Effector CD4-positive, alpha-beta T cell (primary cell): ENCODE results near the gene STK10.
"Not testable (repeated sequence)": the region's sequence is repeated elsewhere in the genome, so short reads cannot be mapped to it uniquely, and the experiment has no call there.

Source experiments
- DNase-seq: peaks from one replicate; pipeline ENCODE4 v3.0.0-alpha.2; 2020
- total RNA-seq: gene quantifications from one replicate; lab custom pipeline; 2026; lab: John Stamatoyannopoulos, UW

The STK10 gene
- 565 reads per million, percentile 98 among the genes with 10 or more reads in this experiment for total RNA-seq

DNA sequence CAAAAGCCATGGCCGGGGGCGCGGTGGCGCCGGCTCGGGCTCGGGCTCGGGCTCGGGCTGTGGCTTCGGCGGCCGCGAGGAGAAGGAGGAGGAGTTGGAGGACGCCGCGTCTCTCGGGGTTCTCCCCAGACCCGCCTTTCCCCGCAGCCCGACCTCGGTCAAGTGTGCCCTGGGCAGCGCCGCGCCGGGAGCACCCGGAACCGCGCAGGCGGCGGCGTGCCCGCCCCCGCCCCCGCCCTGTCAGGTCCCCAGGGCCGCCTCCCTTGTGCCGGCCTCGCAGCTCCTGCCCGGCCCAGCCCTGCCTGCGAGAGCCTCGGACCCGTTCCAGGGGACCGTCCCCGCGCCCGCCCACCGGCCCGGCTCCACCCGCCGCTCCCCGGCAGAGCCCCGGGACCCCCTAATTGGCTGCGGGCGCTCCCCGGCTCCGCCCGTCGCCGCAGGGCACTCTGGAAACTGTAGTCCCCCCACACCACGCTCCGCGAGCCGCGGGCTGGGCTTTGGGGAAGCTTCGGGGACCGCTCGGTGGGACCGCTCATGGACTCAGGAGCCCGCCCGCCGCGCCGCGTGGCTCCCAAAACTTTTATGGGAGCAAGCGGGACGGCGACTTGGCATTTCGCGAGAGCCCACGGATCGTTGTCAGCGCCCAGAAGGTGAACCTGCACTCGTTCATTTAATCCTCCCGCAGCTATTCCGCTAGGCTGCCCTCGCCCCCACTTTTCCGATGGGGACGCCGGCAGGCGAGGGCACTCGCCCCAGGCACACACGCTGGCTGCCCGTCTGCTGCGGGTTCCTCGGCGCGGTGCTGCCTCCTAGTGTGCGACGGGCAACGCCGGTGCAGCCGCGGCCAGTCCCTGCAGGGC is at the start of gene STK10:
Gene STK10 (minus strand): TSS at position 192 of the 860 bp plus-strand sequence. CDS start 182 bp downstream, at position 10.
- peak; percentile 87 for DNase-seq

- DNase-seq = no peak
These were observed 48.1 kb upstream of the STK10 start for GRCh38 chr5:172235827-172236736.

DNA sequence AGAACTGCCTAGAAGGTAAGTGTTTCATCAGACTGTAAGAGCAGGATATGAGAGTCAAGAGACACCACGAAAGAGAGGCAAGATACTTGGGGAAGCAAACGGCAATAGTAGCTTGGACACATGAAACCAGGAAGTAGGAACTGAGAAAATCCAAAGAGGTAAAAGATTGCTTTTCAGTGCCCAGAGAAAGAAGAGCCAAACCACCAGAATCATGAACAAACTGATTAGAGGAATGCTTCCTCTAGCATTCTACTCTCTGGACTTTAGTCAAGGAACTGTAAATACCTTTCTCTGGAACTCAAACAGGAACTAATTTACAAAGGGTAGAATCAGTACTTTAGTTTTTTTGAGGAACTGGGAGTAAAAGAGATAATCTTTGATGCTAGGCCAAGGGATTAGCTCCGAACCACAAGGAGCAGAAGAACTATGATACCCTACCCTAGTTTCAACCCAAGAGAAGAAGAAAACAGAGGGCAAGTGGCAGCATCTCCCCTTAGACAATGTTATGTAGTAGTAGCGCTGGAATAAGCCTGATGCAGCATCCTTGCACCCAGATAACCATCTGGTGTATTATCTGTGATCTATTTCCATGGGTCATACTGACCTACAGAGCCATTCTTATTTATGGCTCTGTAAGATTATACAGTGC is 47.2 kb upstream of the STK10 start:
- DNase-seq = no peak

- no peak for DNase-seq
These were observed 46.0 kb upstream of the STK10 start for GRCh38 chr5:172234031-172234430.

DNA sequence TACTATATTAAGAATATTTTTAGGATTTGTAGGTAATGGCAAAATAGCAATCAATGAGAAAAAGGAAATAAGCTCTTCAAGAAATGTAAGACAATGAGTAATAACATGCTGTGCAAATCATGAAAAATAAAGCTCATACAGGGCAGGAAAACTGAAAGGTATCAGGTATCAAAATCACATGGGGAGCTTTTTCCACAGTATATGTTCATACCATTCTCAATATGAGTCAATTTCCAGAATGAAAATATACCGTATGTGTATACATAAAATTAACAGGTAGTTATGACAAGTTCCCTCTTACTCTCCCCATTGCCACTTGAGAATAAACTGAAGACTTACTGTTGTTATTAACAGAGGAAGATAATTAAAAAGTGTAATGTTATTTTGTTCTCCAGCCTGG is 41.9 kb upstream of the STK10 start:
- no peak for DNase-seq

DNA sequence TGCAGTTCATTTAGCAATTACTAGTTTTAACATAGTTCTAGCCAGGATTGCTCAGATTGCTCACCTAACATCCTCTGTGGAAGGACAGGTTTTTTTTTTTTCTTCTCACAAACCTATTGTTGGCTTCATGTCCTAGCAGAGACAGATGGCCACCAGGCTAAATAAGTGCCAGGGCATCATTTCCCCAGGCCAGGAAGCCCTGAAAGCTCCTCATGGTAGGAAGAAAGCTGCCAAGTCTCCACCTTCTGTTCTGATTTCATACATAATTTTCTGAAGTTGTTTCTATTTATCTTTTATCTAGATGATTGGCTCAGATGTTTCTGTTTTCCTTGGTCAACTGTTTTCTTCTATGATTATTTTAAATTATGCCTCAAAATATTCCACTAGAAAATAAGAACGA is 37.0 kb upstream of the STK10 start:
- DNase-seq = no peak

DNA sequence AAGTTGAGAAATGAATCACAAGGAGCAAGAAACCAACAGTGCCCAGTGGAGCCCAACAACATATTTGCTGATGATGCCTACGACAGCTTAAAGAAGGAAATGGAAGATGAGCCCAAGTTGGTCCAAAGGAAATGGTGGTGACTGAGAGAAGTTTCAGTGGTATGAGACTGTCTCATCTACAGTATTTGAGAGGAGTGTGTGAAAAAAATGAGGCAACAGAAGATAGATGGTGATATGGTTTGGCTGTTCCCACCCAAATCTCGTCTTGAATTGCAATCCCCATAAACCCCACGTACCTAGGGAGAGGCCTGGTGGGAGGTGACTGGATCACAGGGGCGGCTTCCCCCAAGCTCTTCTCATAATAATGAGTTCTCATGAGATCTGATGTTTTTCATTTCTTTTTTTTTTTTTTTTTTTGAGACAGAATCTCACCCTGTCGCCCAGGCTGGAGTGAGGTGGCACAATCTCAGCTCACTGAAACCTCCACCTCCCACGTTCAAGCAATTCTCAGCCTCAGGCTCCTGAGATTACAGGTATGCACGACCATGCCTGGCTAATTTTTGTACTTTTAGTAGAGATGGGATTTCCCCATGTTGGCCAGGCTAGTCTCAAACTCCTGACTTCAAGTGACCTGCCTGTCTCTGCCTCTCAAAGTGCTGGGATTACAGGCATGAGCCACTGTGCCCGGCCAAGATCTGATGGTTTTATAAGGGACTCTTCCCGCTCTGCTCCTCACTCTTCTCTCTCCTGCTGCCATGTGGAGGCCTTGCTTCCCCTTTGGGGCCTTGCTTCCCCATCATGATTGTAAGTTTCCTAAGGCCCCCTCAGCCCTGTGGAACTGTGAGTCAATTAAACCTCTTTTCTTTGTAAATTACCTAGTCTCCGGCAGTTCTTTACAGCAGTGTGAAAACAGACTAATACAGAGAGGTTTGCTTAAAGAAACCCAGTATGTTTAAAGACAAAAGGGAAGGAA is 36.2 kb upstream of the STK10 start:
- no peak for DNase-seq

DNA sequence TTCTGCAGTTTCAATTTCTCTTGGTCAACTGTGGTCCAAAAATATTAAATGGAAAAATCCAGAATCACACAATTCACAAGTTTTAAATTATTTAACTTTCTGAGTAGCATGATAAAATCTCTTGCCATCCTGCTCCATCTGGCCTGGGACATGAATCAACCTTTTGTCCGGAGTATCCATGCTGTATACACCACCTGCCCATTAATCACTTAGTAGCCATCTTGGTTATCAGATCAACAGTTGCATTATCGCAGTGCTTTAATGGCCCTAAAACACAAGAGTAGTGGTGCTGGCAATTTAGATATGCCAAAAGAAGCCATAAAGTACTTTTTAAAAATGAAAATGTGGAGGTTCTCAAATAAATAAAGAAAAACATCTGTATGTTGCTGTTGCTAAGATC is 31.3 kb upstream of the STK10 start:
- no peak for DNase-seq

- no peak for DNase-seq
These were observed 28.3 kb upstream of the STK10 start for GRCh38 chr5:172216345-172216744.

DNA sequence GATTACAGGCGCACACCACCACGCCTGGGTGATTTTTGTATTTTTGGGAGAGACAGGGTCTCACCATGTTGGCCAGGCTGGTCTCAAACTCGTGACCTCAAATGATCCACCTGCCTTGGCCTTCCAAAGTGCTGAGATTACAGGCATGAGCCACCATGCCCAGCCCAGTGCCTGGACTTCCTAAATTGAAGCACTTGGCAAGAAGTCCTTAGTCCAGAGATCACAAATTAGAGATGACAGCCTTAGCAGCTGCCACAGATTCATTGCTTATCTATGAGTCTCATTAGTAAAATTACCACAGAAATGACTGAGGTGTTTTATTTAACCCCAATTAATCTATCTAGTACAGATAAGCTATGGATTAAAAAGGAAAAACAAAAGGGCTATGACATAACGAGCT is 25.1 kb upstream of the STK10 start:
- DNase-seq = no peak

DNA sequence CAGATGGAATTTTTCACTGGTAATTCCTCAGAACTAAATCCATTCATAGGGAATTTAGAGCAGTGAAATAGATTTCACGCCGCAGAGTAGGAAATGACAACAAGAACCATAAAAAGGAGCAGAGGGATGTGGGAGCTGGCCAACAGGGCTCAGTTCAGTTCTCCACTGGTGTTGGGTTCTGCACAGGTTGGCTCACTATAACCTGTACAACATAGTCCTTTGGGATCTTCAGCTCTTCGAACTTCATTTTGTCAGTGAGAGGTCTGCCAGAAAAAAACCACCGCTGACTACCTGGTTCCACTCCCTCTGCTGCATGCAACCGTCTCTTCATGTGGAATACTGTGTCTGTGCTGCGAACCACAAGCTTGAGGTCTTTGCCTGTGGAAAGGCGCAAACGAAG is 23.7 kb upstream of the STK10 start:
- no peak for DNase-seq

DNA sequence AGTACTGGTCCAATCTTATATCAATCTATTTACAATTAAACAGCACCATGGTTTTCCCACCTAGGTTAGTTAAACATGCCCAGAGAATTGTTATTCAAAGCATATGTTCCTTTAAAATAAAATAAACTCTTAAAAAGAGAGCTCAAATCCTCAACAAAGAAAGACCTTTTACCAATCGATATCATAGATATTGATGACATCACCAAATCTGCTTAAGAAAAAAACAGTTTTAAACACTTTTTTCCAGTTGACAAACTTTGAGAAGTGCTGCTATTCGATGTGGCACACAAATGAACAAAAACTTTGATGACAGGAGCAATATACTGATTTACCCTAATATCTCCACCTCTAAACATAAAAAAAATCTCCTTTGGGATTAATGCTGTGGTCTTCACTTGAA is 21.7 kb upstream of the STK10 start:
- DNase-seq = no peak

DNA sequence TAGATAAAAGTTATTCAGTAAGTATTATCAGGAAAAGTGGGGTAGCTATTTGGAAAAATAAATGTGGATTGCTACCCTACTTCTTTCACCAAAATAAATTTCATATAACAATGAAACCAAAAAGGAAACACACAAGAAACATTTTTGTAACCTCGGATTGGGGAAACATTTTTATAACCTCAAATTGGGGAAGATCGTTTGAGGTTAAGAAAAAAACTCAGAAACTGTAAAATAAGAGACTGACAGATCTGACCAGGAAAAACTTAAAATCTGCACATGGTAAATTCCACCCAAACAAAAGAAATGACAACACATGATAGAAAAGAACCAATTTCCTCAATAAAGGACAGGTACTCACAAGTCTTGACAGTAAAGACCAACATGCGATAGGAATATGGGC is 19.5 kb upstream of the STK10 start:
- no peak for DNase-seq

GRCh38 chr5:172205984-172206383 is 18.0 kb upstream of the STK10 start:
- not testable (repeated sequence) for DNase-seq

- no peak for DNase-seq
These were observed 12.5 kb upstream of the STK10 start for GRCh38 chr5:172200476-172200875.

DNA sequence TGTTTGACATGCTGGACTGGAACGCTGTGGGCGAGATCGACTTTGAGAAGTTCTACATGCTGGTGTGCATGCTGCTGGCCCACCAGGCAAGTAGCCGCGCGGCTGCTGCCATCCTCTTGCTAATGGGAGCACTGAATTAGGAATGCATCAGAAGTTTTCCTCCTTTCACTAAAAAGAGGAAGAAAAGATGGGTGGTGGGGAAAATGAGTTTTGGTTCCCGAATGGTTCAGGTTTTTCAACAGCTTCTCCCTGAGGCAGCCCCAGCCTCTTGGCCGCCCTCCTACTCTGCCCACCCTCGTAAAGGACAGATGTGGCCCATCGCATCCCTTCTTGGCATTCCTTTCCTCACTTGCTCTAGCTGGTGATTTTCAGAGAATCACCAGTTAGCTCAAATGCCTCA is 11.4 kb upstream of the STK10 start:
- DNase-seq = no peak

DNA sequence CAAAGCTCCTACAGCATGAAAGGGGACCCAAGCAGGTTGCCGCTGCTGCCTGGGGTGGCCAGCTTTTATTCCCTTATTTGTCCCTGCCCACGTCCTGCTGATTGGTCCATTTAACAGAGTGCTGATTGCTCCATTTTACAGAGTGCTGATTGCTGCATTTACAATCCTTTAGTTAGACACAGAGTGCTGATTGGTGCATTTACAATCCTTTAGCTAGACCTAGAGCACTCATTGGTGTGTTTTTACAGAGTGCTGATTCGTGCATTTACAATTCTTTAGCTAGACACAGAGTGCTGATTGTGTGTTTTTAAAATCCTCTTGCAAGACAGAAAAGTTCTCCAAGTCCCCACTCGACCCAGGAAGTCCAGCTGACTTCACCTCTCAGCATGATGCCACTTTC is 9.8 kb upstream of the STK10 start:
- not testable (repeated sequence) for DNase-seq

DNA sequence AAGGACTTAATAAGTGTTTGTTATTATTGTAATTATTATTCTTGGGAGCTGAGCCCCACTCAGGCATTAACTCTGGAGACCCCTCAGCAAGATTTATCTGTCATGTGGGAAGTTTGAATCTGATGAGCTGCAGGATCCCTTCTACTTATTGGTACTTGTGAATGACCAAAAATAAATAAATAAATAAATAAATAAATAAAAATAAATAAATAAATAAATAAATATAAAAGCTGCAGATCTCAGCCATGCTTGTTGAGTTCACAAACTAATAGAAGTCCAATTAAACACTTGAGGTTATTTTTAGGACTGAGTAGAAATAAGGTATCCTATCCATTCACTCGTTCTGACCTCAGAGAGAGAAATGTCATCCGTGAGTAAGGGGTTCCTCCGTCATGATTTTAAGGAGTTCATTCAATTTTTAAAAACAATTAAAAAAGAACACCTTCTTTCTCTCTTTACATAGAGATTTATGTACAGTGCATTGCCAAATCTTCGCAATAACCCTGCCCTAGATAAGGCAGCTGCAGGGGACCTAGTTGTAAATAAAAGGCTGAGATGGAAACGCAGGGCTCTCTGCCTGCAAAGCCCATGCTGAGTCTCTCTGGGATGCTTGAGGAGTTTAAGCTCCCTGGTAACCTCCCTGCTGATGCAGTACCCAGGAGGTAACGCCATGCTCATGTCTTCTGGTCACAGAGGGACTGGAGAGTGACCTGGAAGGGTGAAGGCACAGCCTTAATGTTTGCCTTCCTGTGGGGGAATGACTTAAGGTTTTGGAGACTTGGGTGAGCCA is 7.2 kb upstream of the STK10 start:
- no peak for DNase-seq

DNA sequence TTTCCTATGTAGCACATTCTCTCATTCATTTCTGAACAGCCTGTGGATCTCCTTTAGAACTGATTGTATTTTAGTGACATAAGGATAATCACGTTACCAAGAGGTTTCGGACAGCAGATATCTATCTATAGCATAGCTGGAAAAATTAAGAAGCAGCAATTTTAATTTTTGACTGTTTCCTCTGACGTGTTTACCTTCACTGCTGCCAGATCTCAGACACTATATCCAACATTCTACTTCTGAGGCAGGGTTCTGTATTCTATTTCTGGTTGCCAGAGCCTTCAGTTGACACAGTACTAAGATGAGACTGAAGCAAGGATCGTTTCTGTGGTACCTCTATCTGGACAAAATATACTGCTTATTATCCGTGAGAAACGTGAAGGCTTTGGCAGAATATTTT is 5.8 kb upstream of the STK10 start, which contains the start of gene EFCAB9:
Gene EFCAB9 (plus strand): TSS at position 301 of the 400 bp plus-strand sequence. CDS start 1 bp downstream, at position 302.
- DNase-seq = no peak

- no peak for DNase-seq
These were observed 1.8 kb upstream of the STK10 start for GRCh38 chr5:172189693-172190296.
